A172 (cell line): ENCODE measurements around the gene RAB31. TPM values are rescaled to one million over a fixed set of nuclear protein-coding genes. Genes with fewer than 3 reads are reported as not detected.
A peak's percentile ranks its signal among the peaks of the same experiment; 100 is the strongest.

Experiments
- DNase-seq: peaks from one replicate; pipeline ENCODE4 v3.0.0-alpha.2; 2015; ENCODE audit warnings: low spot score
- total RNA-seq: library from RNA; depleted of rRNA; stranded (reverse); fragments of >200 nt; shearing (Covaris generic); gene quantifications from 2 replicates; pipeline ENCODE4 v1.2.3, GENCODE V29; 2014

Gene RAB31
- total RNA-seq, 1 experiment from 2014 or later = 27.9 TPM

DNA sequence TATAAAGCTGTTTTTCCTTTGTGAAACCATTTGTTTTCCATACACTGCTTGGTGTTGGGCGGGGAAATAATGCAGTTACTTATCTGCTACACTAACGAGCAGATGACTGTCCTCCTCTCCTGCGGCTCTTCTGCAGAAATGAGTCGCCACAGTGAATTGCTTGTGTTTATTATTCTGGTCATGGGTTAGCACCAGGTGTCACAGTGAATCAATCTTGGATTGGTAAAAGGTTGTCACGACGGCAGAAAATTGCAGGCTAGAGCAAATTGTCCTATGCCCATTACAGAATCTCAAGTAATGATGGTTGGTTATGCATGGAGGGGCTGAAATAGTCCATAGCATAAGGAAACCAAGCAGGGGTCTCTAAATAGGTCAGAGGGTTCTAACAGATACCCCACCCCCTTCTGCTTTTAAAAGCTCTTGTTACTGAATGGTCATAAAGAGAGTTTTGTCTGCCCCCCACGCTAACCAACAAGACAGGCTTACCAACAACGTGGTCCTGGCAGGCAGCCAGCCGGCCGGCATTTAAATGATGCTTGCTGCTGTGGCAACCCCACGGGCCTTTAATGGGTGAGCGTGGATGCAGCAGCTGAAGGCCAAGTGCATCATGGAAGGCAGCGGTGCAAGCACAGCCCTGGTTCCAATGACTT lies 29.5 kb downstream of the RAB31 start:
- peak; percentile 65 for DNase-seq

DNA sequence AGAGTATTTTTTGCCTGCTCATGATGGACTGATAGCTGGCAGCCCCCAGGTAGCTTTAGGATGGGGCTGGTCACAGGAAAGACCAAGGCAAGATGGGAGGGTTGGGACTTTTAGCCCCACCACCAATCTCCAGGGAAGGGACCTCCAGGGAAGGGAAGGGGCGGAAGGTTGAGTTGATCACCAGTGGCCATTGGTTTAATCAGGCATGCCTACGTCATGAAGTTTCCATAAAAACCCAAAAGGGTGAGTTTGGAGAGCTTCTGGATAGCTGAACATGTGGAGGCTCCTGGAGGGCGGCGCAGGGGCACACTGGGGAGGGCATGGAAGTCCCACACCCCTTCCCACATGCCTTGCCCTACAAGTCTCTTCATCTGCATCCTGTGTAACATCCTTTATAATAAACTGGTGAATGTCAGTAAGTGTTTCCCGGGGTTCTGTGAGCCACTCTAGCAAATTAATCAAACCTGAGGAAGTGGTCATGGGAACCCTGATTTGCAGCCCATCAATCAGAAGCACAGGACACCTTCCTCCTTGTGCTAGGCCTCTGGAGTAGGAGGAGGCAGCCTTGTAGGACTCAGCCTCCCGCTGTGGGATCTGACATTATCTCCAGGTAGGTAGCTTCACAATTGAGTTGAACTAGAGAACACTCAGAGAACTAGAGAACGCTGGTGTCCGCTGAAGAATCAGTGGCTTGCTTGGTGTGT lies 30.3 kb downstream of the RAB31 start:
- DNase-seq = no peak

DNA sequence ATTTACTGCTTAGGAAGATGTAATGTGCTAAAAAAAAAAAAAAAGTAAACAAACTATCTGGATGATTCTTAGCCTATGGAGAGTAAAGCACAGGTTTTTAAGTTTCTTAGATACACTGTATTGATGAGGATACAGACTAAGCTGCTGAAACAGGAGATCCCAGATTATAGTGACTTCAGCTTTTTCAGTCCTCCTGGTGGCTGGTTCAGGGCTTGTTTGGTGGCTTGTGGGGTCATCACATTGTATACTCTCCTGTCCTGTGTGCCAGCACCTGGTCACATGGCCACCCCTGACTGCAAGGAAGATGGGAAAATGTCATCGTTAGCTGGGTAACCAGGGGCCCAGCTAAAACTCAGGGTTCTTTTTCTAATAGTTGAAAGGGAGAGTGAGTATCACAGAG lies 31.4 kb downstream of the RAB31 start:
- DNase-seq = no peak

DNA sequence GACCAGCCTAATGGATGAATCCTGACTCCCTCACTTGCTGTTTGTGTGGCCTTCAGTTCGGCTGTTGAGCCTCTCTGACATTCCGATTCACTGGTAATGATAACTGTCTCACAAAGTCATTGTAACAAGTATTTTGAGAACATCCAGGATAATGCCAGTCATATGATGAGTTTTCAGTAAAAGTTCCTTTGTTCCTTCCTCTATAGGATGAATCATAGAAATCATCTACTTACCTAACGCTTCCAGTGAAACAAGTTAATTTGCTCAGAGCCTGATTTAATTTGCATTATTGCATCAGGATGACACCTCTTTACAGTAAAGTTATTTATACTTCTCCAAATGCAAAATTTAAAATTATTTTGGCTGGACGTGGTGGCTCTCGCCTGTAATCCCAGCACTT lies 32.0 kb downstream of the RAB31 start:
- DNase-seq = peak; percentile 31

DNA sequence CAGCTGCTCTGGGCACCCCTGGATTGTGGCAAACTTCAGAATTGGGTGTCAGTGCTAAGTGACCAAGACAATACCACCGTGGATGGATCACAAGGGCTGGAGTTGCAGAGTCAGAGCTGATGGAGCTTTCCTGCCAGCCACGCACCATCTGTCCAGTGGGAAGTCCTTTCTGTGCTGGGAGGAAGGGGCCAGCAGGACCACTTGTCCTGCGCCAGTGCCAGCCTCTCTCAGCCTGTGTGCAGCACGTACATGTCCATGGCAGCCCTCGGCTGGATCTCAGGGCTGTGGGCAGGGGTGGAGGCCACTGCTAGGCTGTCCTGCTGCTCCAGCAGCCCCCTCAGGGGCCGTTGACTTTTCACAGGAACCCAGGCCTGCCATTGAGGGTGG lies 33.3 kb downstream of the RAB31 start:
- no peak for DNase-seq

DNA sequence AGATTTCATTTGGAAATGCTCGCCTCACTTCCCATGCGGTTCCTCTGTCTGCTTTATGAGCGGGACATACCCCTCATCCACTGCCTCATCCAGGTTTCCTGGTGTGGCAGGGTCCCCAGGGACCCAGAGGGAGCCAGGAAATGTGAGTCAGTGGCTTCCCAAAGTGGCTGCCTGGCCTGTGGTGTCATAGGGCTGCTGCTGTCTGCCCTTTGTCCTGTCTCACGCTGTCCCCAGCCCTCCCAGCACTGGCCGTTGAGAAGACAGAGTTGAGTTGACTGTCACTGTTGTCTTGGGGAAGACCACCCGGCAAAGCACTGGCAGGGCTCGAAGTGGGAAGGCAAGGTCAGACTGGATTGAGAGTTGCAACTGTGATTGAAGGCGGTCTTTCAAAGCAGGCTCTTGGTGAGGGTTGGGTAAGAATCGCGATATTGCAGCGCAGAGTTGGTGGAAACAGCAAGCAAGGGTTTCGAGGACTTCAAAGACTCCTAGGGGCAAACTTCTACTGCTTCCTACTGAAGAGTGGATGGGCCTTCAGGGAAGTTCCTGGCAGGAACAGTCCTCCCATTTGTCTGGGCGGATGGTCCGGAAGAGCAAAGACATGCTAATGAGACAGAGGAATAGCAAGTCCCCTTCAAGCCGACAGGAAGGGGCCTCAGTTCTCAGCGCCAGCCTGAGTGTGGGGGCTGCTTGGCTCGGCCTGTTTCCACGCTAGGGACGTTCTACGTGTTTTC lies 33.9 kb downstream of the RAB31 start:
- DNase-seq = peak; percentile 75

DNA sequence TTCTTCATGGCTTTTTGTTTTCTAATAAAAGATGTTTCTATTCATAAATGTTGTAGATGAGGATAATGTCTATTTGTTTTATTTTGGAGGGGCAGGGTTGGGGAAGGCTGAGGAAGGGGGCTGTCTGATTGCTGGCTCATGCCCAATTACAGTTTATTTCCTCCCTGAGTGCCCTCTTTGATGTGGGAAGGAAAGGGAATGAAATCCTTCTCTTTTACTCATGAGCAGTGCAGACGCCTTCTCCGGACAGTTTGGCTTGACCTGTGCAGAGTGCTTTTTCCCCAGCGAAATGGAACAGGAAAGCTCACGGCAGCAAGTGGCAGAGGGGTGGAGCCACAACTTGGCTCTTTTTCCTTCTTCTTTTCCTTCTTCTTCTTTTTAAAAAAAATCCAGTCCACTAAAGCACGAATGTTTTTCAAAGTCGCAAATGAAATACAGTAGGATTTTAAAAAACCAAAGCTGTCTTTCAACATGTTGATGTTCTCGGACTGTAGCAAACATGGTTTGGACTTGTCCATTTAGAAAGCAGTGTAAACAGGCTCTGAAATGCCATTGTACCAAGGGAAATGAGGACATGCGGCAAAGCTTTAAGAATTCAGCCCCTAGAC lies 34.5 kb downstream of the RAB31 start:
- DNase-seq = peak; percentile 68

DNA sequence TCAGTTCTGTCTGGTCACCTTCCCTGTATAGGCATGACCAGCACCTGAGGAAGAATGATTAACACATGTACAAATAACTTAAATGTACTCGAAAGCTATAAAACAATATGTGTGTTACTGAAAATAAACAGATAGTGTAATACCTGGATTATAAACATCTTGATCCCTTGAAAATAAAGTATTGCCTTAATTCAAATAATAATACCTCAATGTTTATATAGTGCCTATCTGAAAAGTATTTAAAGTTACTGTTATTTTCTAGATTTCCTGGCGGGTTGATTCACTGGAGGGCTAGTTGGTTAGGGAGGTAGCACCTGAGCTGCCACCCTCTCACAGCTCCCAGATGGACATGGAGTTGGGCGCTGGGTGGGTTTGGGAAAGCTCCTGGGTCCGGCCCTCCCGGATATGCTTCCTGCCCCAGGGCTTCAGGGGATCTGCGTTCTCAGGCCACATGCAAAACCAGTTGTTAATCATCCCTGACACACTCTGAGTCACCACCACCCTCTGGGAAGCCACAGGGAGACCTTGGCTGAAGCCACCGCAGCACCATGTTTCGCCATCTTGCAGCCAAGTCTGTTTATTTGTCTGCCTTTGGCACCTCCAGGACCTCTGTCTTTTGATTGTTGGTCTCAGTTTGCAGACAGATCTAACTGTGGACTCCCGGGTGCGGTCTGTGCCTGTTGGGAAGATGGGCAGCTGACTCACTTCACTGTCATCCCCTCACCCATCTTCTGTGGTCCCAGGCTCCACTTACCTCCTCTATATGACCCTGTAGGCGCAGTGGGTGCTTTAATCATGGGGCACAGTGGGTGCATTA lies 35.3 kb downstream of the RAB31 start:
- peak; percentile 98 for DNase-seq

DNA sequence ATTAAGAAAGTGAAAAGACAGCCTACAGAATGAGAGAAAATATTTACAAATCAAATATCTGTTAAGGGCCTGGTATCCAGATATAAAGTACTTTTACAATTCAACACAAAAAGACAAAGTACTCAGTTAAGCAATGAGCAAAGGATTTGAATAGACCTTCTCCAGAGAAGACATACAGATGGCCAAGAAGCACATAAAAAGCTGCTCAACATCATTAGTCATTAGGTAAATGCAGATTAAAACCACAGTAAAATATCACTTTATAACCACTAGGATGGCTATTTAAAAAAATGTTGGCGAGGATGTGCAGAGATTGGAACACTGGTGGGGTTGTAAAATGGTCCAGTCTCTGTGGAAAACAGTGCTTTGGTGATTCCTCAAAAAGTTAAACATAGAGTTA lies 38.9 kb downstream of the RAB31 start:
- DNase-seq = no peak

DNA sequence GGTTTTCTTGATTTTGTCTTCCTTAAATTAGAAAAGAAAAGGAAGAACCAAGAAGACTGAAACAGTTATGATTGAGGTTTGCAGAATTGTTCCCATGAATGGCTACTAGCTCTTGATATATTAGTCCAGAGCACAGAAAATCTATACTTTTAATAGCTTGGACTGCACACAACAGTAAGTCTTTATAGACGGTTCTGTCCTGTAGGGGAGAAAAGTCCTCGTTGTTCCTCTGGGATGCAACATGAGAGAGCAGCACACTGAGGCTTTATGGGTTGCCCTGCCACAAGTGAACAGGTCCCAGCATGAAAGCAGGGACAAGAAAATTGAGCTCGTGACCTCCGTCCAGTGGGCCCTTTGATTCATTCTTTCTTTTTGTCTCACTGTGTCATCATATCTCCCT lies 41.5 kb downstream of the RAB31 start:
- DNase-seq = no peak

DNA sequence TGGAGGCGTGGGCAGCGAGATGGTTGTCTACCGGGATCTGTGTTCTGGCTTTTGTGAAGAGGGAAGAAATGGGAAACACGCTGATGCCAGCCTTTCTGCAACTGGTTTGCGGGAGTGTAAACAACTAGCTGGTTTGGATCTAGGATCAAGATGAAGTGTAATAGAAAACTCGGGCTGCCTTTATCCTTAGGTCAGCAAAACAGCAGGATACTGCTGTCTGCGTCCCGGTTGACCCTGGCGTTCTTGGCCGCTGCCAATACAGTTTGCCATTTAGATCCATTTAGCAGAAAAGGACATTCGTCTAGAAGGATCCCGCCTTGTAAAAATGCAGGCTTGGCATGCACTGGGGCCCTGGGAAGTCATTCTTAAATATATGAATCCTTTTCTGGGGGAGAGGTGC lies 42.0 kb downstream of the RAB31 start:
- DNase-seq = no peak

DNA sequence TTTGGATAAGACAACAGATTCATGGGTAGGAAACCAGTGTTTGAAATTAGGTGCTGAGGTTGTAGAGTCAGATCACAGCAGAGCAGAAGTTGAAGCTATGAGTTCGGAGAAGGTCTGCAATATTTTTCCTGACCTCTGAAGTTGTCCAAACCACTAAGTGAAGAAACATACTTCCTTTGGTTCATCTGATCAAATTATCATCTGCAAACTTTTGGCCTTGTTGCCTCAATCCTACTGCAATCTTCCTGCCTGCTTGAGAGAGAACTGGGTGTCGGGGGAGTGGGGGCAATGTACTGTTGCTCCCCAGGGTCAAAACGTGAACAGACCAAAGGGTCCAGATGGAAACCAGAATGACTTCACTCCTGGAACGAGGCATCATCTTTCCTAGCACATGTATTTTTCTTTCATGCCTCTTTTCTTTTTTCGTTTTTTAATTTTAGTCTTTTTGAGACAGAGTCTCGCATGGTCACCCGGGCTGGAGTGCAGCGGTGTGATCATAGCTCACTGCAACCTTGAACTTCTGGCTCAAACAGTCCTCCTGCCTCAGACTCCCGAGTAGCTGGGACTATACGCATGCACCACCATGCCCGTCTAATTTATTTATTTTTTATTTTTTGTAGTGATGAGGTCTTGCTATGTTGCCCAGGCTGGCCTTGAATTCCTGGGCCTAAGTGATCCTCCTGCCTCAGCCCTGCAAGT lies 42.7 kb downstream of the RAB31 start:
- DNase-seq = no peak

DNA sequence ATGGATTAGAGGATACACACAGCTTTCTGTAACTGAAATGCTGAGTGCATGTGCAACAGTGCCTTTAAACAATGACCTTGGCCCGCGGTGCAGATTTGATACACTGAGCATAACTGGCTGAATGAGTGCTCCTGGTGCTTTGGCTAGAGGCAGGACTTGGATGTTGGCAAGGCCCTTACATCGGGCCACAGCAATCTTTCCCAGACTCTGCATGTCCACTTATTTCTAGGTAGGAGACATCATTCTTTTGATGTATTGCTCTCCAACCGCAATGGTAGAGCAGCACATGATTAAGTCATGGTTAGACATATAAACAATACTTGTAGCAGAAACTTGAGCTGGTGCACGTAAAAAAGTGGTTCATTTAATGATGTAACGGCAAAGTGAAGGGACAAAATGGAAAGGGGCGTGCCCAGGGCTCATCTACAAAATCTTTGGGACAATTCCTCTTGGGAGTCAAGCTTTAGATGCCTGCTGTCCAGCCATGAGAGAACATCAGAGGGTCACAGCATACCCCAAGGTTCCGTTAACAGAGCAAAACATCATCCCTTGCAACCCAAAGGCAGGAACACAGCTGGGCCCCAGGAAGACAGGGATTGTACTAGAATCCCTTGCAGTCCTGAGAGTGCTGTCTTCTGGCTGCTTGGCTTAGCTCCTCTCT lies 43.4 kb downstream of the RAB31 start:
- DNase-seq = no peak

DNA sequence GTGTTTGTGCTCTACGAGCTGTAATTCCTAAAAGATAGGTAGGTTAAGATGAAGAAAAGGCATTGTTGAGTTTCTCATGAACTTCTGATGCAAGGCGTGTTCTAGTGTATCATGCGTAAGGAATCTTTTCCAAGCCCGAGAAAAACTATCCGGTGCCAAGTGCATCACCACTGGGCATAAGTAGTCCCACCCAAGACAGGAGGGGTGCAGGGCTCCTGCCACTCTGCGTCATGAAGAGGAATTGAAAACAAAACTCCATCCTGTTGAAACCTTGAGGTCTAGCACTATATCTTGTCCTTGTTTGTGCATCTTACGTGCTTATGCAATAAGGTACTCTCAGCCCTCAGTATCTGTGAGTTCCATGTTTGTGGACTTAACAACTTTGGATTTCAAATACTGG lies 45.7 kb downstream of the RAB31 start:
- DNase-seq = peak; percentile 27

DNA sequence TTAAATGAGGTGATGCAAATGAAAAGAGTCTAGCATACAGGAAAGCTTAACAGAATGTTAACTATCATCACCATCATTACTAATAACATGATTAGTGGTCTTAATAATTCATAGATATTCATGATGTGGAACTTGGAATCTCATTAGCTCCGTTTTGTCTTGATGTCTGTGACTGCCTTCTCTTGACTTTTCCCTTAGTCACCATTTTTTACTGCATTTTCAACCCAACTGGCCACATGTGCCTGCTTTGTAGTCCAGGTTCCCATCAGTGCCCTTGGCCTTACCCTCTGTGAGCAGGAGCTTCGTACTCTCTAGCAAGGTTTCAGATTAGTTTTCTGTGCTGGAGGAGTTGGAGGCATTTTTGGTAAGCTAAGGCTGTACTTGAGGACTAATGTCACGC lies 47.0 kb downstream of the RAB31 start:
- no peak for DNase-seq

DNA sequence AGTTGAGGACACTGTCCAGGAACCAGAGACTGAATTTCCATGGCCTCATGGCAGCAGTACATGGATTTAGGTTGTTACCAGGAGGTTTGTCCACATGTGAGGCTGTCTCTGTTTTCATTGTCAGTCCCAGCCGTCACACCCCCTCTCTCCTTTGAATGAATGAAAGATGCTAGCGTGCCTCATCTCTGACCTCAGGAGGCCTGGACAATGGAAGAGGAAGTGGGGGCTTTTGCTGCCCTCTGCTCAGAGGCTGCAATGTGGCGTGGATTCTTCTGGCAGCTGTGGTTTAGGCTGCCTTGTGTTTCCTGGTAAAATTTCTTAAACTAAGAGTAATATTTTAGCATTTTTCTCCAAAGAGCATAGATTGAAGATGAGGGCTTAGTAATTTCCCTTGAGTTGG lies 47.5 kb downstream of the RAB31 start:
- DNase-seq = no peak

DNA sequence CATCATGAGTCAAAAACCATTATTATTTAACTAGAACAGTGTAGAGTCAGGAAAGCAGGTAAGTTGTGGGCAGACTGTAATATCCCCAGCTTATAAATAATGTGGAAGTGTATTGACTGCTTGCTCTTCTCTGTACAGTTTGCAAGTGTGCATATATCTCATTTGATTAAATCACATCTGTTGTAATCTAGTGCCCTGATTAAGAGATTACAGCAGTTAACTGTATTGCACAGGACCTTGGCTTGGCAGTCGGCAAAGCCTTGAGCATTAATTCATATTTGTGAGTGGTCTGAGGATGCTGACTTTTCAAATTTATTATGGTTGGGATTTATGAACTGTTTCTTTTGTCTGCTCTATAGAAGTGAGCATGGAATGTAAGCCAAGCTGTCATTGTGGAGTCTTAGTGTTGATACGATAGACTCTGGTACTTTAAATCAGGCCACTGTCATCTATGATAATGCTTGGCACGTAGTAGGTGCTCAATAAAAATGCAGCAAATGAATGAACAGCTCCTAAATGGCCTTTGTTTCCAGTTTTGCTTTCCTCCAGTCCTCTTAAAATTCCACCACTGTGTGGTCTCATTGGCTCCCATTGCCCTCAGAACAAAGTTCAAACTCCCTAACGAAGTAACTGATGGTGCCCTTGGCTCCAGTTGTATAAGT lies 48.3 kb downstream of the RAB31 start:
- no peak for DNase-seq

DNA sequence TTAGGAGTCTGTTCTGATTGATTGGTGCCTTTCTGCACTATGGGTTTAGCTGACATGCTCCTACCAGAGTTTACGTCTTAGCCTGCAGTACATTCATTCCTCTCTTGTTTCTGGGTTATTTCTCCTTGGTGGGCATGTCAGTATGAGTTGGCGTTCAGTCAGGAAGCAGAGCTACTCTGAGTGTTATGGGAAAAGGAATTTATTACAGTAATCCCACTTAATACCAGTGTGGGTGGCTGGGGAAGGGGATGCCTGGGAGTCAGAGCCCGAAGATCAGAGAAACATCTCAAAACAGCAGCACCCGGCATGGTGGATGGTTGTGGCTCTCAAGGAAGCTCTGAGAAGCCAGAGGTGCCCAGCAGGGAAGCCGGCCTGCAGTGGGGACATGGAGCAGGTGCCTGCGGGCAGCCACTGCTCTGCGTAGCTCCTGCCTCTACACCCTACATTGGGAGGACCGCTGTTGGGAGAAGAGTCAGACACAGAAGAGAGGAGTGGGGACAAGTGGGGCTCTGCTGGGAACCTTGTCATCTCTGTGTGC lies 48.9 kb downstream of the RAB31 start:
- DNase-seq = no peak

DNA sequence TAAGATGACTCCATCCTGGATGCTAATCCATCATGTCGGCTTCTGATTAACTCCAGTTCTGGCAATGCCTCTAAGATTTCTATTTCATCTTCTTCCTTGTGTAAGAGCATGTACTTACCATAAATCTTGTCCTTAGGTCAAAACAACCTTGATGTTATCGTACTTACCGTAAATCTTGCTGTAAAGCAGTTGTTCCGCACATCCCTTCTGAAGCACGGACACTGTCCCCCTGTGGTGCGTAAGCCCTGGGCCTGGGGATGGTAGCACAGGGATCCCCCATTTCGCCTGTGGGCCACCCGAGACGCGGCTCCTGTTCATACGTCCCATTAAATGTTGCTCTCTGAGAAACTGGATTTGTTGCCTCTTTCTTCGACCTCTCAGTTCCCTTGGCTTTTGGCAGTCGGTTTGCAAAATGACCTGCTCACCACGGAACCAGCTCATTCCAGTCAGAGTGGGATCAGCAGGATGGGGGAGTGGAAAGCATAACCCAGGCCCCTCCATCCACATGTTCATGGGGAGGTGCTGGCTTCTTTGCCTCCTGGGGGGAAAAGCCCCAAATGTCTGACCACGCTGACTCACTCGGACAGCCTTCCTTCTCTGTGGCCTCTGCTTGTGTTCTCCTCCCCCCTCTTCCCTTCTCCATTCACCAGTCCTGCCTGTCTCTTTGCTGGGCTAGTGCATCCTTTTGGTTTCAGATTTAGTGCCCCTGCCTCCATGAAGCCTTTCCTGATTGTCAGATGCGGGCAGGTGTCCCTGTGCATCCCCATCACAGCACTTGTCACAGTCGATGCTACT lies 49.9 kb downstream of the RAB31 start:
- peak; percentile 77 for DNase-seq
